HG03039 (cell line): ENCODE measurements around the gene SCRN3.
"Not testable (repeated sequence)": the region's sequence is repeated elsewhere in the genome, so short reads cannot be mapped to it uniquely, and the experiment has no call there.

Source experiments
- ATAC-seq: cut with Tn5 transposase; IDR thresholded peaks from one replicate; pipeline ENCODE4 v1.9.1; 2021; ENCODE audit warnings: mild to moderate bottlenecking, moderate library complexity; ENCODE audit not compliant: unreplicated experiment

SCRN3 gene

DNA sequence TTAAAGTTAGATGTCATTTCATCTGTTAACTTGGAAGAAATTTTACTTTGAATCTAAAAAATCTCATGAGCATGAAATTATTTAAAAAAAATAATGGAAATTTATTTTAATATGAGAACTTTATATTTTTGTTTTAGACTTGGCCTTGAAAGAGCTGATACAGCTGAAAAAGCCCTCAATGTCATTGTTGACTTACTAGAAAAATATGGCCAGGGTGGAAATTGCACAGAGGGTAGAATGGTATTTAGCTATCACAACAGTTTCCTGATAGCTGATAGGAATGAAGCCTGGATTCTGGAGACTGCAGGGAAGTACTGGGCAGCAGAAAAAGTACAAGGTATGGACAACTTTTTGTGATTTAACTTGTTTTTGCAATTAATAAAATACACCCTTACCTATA is 5.3 kb downstream of the SCRN3 start:
- no peak for ATAC-seq

DNA sequence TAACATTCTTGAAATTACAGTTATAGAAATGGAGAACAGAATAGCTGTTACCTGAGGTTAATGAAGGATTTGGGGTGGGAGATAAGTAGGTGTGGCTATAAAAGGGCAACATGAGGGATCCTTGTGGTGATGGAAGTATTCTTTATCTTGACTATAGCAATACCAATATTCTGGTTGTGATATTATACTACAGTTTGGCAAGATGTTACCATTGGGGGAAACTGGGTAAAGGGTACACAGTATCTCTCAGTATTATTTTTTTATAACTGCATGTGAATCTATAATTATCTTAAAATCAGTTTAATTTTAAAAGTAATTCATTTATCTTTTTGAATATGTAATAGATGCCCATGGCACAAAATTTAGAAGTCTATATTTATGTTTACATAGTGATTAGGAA is 8.1 kb downstream of the SCRN3 start:
- no peak for ATAC-seq

DNA sequence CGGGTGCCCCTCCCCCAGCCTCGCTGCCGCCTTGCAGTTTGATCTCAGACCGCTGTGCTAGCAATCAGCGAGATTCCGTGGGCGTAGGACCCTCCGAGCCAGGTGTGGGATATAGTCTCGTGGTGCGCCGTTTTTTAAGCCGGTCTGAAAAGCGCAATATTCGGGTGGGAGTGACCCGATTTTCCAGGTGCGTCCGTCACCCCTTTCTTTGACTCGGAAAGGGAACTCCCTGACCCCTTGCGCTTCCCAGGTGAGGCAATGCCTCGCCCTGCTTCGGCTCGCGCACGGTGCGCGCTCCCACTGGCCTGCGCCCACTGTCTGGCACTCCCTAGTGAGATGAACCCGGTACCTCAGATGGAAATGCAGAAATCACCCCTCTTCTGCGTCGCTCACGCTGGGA is 14.5 kb downstream of the SCRN3 start:
- not testable (repeated sequence) for ATAC-seq

DNA sequence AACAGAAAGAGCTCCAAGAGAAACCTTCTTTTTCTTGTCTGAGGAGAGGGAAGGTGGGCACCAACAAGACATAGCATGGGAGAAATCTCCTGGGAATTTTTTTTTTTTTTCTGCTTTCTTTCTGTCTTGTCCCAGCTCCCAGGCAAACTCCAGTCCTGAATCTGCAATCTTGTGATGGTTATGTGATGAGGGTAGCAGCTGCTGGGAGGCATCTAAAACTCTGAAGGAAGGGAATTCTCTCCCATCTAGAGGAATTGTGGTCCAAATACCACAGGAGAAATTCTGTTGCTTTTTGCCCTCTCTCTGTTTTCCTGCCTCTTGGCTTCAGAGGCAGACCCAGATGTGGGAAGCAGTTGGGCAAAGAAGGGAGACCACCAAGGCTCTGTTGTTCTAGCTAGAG is 16.7 kb downstream of the SCRN3 start:
- ATAC-seq = no peak

DNA sequence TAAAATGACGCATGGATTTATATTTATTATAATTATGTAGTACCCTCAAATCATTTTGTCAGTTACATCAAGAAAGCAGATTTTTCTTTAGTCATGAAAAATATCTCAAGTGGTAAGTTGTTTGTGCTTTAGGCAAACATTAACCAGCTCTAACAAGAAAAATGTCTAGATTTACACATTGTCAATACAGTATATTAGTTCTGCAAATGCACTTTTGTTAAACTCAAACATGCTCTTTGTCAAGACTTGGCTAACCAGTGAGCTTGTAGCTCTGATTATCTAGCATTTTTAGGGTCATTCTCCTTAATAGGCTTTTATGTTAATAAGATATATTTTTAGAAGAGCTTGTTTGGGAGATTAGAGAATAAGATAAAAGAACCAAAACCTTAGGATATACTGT is 32.7 kb downstream of the SCRN3 start:
- ATAC-seq = no peak

DNA sequence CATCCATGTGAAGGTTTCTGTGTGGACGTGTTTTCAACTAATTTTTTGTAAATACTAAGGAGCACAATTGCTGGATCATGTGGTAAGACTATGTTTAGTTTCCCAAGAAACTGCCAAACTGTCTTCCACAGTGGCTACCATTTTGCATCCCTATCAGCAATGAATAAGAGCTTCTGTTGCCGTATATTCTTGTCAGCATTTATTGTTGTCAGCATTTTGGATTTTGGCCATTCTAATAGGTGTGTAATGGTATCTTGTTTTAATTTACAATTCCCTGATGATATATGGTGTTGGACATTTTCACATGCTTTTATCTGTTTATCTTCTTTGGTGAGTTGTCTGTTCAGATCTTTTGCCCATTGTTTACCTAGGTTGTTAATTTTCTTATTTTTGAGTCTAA is 34.5 kb downstream of the SCRN3 start:
- no peak for ATAC-seq

DNA sequence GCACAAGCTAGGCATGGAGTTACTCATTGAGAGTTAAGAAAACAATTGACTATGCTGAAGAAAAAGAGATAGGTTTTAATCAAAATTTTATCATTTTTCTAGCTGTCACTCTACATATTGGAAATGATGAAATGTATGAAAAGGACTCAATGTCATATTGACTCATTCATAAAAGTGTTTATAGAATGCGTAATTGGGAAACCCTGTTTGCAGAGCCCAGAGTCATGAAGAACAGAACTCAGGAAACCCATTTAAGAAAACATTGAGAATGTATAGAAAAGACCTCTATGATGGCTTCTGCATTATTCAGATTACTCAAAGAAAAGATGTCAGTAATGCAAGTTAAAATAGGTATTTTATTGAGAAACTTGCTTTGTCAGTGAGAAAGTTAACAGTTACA is 36.4 kb downstream of the SCRN3 start:
- no peak for ATAC-seq

DNA sequence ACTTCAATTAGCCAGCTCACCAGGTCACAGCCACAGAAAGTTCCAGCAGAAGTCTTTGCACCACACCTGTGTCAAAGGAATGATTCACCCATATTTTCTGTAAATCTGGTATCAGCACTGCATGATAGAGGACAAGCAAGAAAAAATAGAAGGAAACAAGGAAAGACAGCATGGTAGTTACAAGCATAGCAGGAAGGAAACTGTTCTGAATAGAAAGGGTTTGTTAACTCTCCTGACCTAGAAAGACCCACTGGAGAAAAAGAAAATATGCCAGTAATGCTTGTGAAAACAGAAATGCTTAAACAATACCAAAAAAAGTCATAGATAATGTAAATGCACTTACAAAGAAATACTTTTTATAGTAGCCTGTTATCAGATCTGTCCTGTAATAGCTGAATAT is 40.8 kb downstream of the SCRN3 start:
- no peak for ATAC-seq

DNA sequence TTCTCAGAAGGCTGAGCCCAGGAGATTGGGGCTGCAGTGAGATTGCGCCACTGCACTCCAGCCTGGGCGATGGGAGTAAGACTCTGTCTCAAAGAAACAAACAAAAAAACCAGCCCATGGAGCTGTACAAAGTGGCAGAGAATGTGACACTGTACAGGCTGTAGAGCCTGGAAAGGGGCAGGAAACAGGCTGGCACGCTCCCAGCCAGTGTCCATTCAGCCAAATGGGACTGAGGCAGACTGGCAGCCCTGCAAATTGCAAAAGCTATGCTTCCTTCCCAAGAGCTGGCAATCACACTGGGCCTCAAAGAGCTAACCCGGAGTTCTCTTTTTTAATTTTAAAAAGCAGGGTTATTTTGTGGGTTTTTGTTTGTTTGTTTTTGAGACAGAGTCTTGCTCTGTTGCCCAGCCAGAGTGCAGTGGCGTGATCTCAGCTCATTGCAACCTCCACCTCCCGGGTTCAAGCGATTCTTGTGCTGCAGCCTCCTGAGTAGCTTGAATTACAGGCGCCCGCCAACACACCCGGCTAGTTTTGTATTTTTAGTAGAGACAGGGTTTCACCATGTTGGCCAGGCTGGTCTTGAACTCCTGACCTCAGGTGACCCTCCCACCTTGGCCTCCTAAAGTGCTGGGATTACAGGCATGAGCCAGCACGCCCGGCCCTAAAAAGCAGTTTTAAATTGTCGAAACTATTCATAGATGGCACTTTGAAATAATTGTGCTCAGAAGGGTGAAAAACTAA is 42.8 kb downstream of the SCRN3 start:
- no peak for ATAC-seq

DNA sequence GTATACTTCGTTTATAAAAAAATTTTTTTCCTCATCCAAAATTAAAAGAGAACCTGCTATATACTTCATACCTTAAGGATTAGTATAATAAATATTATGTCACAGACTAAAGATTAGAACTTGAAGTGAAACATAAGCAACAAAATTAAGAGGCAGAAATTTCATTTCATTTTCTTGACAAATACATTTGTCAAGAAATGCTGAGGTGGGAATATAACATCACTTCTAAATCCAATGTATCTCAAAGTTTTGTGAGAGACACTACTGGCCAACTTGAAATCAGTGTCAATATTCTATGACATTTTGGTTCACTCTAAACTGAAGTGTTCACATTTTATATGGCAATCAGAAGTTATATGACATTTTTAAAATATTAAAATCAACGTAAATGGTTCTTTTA is 43.8 kb downstream of the SCRN3 start:
- no peak for ATAC-seq

DNA sequence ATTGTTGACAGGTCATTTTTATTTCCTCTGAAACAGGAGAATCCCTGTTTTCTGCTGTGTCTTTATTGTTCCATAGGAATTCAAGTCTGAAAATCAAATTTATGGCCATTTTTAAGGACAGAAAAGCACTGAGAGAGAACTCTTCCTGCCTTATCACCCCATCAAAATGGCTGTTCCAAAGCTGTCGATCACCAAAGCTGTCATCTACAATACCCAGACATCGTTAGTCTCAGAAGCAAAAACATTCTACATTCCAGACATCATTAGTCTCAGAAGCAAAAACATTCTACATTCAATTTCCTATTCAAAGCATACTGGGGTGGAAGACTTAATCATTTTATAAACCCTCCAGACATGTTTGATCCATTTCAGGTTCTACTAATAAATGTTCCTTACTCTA is 44.4 kb downstream of the SCRN3 start:
- no peak for ATAC-seq

DNA sequence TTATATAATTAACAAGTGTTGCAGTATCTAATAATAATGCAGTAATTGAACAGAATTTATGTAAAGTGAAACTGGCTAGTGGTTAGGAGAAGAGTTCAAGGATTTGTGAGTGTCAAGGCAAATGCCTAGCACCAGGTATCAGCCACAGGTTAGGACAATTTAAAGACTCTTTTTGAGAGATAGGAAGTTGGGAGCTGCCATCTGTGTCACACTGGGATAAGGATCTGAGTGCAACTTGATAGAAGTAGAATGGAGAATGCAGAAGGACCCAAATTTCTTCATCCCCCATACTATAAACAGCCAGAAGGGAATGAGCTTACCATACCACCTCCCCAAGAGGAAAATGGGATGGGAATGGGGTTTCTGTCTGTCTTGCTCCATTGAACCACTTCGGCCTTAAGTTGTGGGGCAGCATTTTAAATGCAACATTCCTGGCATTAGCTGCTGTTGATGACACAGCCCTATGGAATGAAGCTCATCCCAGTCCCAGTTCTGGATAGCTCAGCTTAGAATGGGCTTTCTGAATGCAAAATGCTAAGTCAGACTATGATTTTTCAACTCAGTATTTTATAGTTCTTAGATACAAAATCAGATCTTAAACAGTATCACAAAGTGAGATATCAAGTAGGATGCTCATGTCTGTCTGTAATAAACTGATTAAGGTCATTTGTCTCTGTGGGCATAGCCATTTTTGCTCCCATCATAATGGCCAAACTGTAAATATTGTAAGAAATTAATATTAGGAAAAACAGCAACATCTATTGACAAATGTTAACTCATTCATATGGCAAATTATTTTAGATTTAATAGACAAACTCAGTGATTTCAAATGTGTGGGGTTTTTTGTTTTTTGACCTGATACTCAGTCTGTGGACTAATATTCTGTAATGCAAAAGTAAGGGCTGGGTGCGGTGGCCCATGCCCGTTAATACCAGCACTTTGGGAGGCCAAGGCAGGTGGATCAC is 47.3 kb downstream of the SCRN3 start:
- ATAC-seq = no peak

DNA sequence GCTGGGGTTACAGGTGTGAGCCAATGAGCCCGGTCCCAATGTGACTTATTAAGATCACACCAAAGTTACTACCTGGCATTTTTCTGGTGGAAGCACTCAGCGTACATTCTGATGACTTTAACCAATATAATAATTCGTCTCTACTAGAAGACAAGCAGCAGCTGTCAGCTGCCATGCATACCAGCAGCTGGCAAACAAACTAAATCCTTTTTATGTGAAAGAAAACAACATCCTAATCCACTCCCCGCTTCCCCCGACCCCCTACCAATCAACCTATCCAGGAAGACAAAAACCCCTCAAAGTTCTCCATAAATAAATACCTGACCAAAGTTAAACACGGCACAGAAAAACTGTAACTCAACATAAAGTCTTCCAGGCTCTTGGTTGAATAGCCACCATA is 49.2 kb downstream of the SCRN3 start:
- no peak for ATAC-seq

DNA sequence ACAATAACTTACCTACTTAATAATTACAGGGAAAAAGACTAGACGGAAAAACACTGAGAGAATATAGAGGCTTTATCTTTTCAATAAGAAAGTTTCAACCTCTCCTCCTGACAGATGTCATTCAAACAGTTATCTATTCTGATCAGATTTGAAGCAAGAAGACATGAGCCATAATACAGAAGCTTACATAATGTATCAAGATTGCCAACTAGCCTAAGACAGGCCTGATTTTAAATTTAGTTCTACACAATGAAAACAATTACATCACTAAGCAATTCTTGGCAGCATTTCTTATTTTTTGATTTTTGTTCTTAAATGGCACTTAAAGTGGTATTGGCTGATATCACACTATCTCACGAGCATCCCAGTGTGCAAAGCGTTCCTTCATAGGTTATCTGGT is 49.7 kb downstream of the SCRN3 start:
- ATAC-seq = no peak

DNA sequence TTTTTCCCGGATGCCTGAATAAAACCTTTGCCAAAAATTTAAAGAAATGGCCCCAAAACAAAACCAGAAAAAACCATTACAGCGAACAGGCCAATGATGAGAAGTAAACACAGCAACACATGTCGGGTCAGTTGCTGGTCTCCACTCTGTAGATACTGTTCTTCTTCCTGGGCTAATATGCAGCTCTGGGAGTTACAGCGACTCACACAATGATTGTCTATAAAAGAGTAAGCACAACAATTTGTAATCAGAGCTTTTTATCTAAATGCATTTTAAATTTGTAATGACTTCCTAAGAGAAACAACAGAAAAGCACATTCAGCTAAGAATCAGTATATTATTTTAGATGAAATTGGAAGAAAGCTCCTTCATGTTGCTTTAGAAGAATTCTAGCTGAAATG is 51.0 kb downstream of the SCRN3 start:
- ATAC-seq = no peak

DNA sequence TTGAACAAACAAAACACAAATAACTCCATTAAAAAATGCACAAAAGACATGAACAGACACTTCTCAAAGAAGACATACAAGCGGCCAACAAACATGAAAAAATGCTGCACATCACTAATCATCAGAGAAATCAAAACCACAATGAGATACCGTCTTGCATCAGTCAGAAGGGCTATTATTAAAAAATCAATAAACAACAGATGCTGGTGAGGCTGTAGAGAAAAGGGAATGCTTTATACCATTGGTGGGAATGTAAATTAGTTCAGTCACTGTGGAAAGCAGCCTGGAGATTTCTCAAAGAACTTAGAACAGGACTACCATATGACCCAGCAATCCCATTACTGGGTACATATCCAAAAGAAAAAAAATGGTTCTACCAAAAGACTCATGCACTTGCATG is 53.5 kb downstream of the SCRN3 start:
- ATAC-seq = no peak

DNA sequence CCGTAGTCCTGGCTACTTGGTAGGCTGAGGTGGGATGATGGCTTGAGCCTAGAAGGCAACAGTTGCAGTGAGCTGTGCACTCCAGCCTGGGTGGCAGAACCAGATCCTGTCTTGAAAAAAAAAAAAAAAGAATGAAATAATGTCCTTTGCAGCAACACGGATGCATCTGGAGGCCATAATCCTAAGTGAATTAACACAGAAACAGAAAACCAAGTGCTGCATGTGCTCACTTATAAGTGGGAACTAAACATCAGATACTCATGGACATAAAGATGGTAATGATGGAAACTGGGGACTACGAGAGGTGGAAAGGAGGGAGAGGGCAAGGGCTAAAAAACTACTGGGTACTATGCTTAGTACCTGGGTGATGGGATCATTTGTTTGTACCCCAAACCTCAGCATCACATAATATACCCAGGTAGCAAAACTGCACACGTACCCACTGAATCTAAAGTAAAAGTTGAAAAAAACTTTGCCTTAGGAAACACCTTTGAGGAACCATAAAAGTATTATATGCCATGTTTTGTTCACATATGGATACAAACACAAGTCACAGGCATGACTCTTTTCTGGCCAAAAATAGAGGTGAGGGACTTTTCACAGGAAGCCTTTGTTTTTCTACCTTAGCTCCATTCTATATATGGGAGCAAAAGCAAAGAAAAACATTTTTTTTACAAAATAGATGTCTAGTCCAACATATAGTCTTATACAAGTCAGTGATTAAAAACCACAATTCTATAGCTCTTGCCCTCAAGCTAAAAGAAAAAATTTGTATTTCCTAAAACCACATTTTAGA is 54.7 kb downstream of the SCRN3 start:
- no peak for ATAC-seq

DNA sequence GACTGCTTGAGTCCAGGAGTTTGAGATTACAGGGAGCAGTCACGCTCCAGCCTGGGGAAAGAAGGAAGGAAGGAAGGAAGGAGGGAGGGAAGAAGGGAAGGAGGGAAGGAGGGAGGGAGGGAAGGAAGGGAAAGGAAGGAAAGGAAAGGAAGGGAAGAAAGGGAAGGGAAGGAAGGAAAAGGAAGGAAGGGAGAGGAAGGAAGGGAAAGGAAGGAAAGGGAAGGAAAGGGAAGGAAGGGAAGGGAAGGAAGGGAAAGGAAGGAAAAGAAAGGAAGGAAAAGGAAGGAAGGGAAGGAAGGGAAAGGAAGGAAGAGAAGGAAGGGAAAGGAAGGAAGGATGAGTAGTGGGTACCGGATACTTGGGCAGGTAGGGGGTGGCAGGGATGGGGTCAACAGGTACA is 59.0 kb downstream of the SCRN3 start:
- no peak for ATAC-seq

DNA sequence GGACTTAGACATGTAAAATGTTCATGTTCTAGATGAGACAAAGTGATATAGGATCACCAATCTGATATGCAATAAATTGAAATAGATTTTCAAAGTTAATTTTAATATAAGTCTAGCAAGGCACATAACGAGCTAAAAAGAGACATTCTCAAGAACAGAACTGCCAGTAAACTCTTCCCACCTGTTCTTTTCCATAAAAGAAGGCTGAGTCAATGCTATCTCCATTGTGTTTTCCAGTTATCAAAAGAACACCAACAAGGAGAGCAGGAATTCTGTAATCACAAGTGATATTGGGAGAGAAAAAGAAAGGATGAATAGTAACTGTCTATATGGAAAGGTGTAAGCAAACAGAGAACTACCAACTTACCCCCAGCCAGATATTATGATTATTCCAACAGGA is 65.7 kb downstream of the SCRN3 start:
- no peak for ATAC-seq

DNA sequence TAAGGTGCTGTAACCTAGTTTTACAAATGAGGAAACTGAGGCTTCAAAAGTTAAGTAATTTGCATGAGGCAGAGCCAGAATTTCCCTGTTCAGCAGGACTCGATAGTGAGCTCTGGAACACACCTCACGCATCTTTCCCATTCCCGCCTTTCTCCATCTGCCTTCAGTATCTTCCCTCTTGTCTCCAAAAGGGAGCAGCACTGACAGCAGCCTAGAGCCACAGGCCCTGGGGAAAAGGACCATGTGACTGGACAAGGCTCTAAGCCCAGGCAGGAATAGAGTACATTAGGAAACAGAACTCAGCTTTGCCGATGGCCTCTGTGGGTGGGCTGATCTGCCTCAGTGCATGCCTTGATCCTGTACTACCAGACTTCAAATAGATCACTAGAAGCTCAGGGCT is 69.8 kb downstream of the SCRN3 start:
- no peak for ATAC-seq

DNA sequence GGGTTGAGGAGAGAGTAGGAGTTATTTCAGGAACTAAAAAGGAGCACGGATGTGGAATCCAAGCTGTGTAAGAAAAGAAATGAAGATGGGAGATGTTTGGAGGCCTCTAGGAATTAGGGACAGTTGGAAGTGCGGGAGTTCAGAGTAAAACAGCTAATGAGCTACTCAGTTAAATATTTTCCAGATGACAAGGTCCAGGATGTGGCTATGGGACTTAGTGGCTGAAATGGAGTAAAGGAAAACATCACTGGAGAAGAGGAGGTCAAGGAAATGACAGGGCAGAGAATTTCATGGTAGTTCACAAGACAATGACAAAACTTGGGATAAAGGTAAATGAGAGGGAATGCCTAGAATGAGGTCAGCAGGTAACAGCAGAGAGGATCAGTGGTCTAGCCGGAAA is 78.3 kb downstream of the SCRN3 start:
- no peak for ATAC-seq
